ENCODE data around the gene ABCA4. TPM values are rescaled to one million over a fixed set of nuclear protein-coding genes. Genes with fewer than 3 reads are reported as not detected.

The ABCA4 gene
- total RNA-seq, 5 donors from 2014 or later (not counting 1 experiment from before 2014, with no cell fraction given), result not detected

GRCh38 chr1:93976711-93977597 lies 144.0 kb downstream of the ABCA4 start:
- DNase-seq, result no peak
- Histone ChIP-seq H3K27me3 (replicated peaks in 1 of 2; ENCODE audit: control insufficient read depth in 2 of 2, extremely low read depth in 1 of 2, insufficient read depth in 2 of 2, low read length in 1 of 2) (no peaks in the 10 kb centered on the region), H3K9me3 (no peaks in the 10 kb centered on the region), H3K36me3 (ENCODE audit: control insufficient read depth in 2 of 2, extremely low read depth in 1 of 2, insufficient read depth in 1 of 2, low read length in 1 of 2) (no peaks in the 10 kb centered on the region), H3K4me1 (ENCODE audit: control insufficient read depth in 1 of 2, extremely low read depth in 1 of 2, insufficient read depth in 2 of 2, low read length in 2 of 2) (no peaks in the 10 kb centered on the region), H3K27ac (ENCODE audit: low read length) (no peak overlapping the region), H3K4me3 (ENCODE audit: control insufficient read depth in 1 of 2, extremely low read depth in 1 of 2, low read length in 1 of 2) (no peak overlapping the region)
- no peak overlapping the region for H3K4me3 Mint-ChIP-seq
- ChIA-PET CTCF (no interaction called here), POLR2A (no interaction called here)
- H3K27ac Mint-ChIP-seq, result no peak overlapping the region
- H3K36me3 Mint-ChIP-seq, result no peaks in the 10 kb centered on the region
- no peak for ATAC-seq (replicated peaks in 1 of 4)
- H3K4me1 Mint-ChIP-seq, result no peaks in the 10 kb centered on the region
- H3K27me3 Mint-ChIP-seq, result peaks cover 0 to 10% of the 10 kb centered on the region in 2 donors
- H3K9me3 Mint-ChIP-seq, result no peaks in the 10 kb centered on the region

- Mint-ChIP-seq H3K4me3 (no peak overlapping the region), H3K9me3 (no peaks in the 10 kb centered on the region), H3K27me3 (peaks cover 0 to 10% of the 10 kb centered on the region in 2 donors), H3K36me3 (no peaks in the 10 kb centered on the region), H3K4me1 (no peaks in the 10 kb centered on the region), H3K27ac (no peak overlapping the region)
- no peak for ATAC-seq (replicated peaks in 1 of 4)
- POLR2A ChIA-PET, result no interaction called here
- no CpG with 5 or more reads among the region's 2 CpGs for WGBS (ENCODE audit: insufficient coverage)
- Histone ChIP-seq H3K4me1 (ENCODE audit: control insufficient read depth in 1 of 2, extremely low read depth in 1 of 2, insufficient read depth in 2 of 2, low read length in 2 of 2) (no peaks in the 10 kb centered on the region), H3K4me3 (ENCODE audit: control insufficient read depth in 1 of 2, extremely low read depth in 1 of 2, low read length in 1 of 2) (no peak overlapping the region), H3K27me3 (replicated peaks in 1 of 2; ENCODE audit: control insufficient read depth in 2 of 2, extremely low read depth in 1 of 2, insufficient read depth in 2 of 2, low read length in 1 of 2) (no peaks in the 10 kb centered on the region), H3K9me3 (no peaks in the 10 kb centered on the region), H3K36me3 (ENCODE audit: control insufficient read depth in 2 of 2, extremely low read depth in 1 of 2, insufficient read depth in 1 of 2, low read length in 1 of 2) (no peaks in the 10 kb centered on the region), H3K27ac (ENCODE audit: low read length) (no peak overlapping the region)
- DNase-seq, result no peak
- CTCF ChIA-PET, result no interaction called here
Measured at GRCh38 chr1:93976291-93976690, 144.7 kb downstream of the ABCA4 start.

- H3K4me1 Mint-ChIP-seq, result no peaks in the 10 kb centered on the region
- WGBS (ENCODE audit: insufficient coverage), result no CpG with 5 or more reads among the region's 2 CpGs
Measured at GRCh38 chr1:93972341-93972740, 148.6 kb downstream of the ABCA4 start.

GRCh38 chr1:93969887-93970286 lies 151.1 kb downstream of the ABCA4 start:
- Histone ChIP-seq H3K27ac (ENCODE audit: low read length) (no peak overlapping the region), H3K4me3 (ENCODE audit: control insufficient read depth in 1 of 2, extremely low read depth in 1 of 2, low read length in 1 of 2) (no peak overlapping the region), H3K9me3 (no peaks in the 10 kb centered on the region), H3K36me3 (ENCODE audit: control insufficient read depth in 2 of 2, extremely low read depth in 1 of 2, insufficient read depth in 1 of 2, low read length in 1 of 2) (no peaks in the 10 kb centered on the region), H3K27me3 (replicated peaks in 1 of 2; ENCODE audit: control insufficient read depth in 2 of 2, extremely low read depth in 1 of 2, insufficient read depth in 2 of 2, low read length in 1 of 2) (no peaks in the 10 kb centered on the region), H3K4me1 (ENCODE audit: control insufficient read depth in 1 of 2, extremely low read depth in 1 of 2, insufficient read depth in 2 of 2, low read length in 2 of 2) (no peaks in the 10 kb centered on the region)
- Mint-ChIP-seq H3K27me3 (peaks cover 0 to 7% of the 10 kb centered on the region in 2 donors), H3K36me3 (no peaks in the 10 kb centered on the region), H3K4me3 (no peak overlapping the region), H3K9me3 (no peaks in the 10 kb centered on the region), H3K27ac (no peak overlapping the region), H3K4me1 (no peaks in the 10 kb centered on the region)
- ChIA-PET CTCF (no interaction called here), POLR2A (no interaction called here)
- 50% methylated on average over 1 of the region's 3 CpGs for WGBS (ENCODE audit: insufficient coverage)
- ATAC-seq (replicated peaks in 1 of 4), result no peak
- no peak for DNase-seq

More at GRCh38 chr1:93972341-93972740, 148.6 kb downstream of the ABCA4 start:
- ATAC-seq (replicated peaks in 1 of 4) (no peak), DNase-seq (no peak)
- Histone ChIP-seq H3K27me3 (replicated peaks in 1 of 2; ENCODE audit: control insufficient read depth in 2 of 2, extremely low read depth in 1 of 2, insufficient read depth in 2 of 2, low read length in 1 of 2) (no peaks in the 10 kb centered on the region), H3K9me3 (no peaks in the 10 kb centered on the region), H3K4me1 (ENCODE audit: control insufficient read depth in 1 of 2, extremely low read depth in 1 of 2, insufficient read depth in 2 of 2, low read length in 2 of 2) (no peaks in the 10 kb centered on the region), H3K4me3 (ENCODE audit: control insufficient read depth in 1 of 2, extremely low read depth in 1 of 2, low read length in 1 of 2) (no peak overlapping the region), H3K36me3 (ENCODE audit: control insufficient read depth in 2 of 2, extremely low read depth in 1 of 2, insufficient read depth in 1 of 2, low read length in 1 of 2) (no peaks in the 10 kb centered on the region), H3K27ac (ENCODE audit: low read length) (no peak overlapping the region)
- POLR2A ChIA-PET, result interaction anchor here (0.6 to 0.7 kb wide), 2 partner anchors 23 to 216 kb away, joined by 3 to 5 read pairs; no protein-coding TSS in a partner anchor
- Mint-ChIP-seq H3K36me3 (no peaks in the 10 kb centered on the region), H3K9me3 (no peaks in the 10 kb centered on the region), H3K4me3 (no peak overlapping the region), H3K27me3 (peaks cover 0 to 7% of the 10 kb centered on the region in 2 donors), H3K27ac (no peak overlapping the region)
- CTCF ChIA-PET, result interaction anchor here in 1 of 2 donors (1.1 kb wide), 1 partner anchor 9 kb away, joined by 6 read pairs; no protein-coding TSS in a partner anchor

GRCh38 chr1:93969371-93969770 lies 151.6 kb downstream of the ABCA4 start:
- H3K4me3 Mint-ChIP-seq, result no peak overlapping the region
- no peaks in the 10 kb centered on the region for H3K27me3 ChIP-seq (replicated peaks in 1 of 2; ENCODE audit: control insufficient read depth in 2 of 2, extremely low read depth in 1 of 2, insufficient read depth in 2 of 2, low read length in 1 of 2)
- H3K9me3 Mint-ChIP-seq, result no peaks in the 10 kb centered on the region
- CTCF ChIA-PET, result no interaction called here
- no peak for DNase-seq
- POLR2A ChIA-PET, result no interaction called here
- peaks cover 0 to 7% of the 10 kb centered on the region in 2 donors for H3K27me3 Mint-ChIP-seq
- no peak overlapping the region for H3K27ac ChIP-seq (ENCODE audit: low read length)
- no CpG with 5 or more reads among the region's 2 CpGs for WGBS (ENCODE audit: insufficient coverage)
- no peak for ATAC-seq (replicated peaks in 1 of 4)
- no peaks in the 10 kb centered on the region for H3K36me3 Mint-ChIP-seq
- no peaks in the 10 kb centered on the region for H3K4me1 Mint-ChIP-seq
- H3K36me3 ChIP-seq (ENCODE audit: control insufficient read depth in 2 of 2, extremely low read depth in 1 of 2, insufficient read depth in 1 of 2, low read length in 1 of 2), result no peaks in the 10 kb centered on the region
- no peak overlapping the region for H3K27ac Mint-ChIP-seq
- no peaks in the 10 kb centered on the region for H3K9me3 ChIP-seq
- H3K4me3 ChIP-seq (ENCODE audit: control insufficient read depth in 1 of 2, extremely low read depth in 1 of 2, low read length in 1 of 2), result no peak overlapping the region
- no peaks in the 10 kb centered on the region for H3K4me1 ChIP-seq (ENCODE audit: control insufficient read depth in 1 of 2, extremely low read depth in 1 of 2, insufficient read depth in 2 of 2, low read length in 2 of 2)

- WGBS (ENCODE audit: insufficient coverage), result 96% methylated on average over 3 of the region's 3 CpGs
- ATAC-seq (replicated peaks in 1 of 4), result no peak
- POLR2A ChIA-PET, result interaction anchor here in 1 of 2 donors (0.5 kb wide), 1 partner anchor 36 kb away, joined by 4 read pairs; no protein-coding TSS in a partner anchor
- Mint-ChIP-seq H3K27me3 (peaks cover 0 to 10% of the 10 kb centered on the region in 2 donors), H3K36me3 (no peaks in the 10 kb centered on the region), H3K9me3 (no peaks in the 10 kb centered on the region), H3K4me1 (no peaks in the 10 kb centered on the region), H3K27ac (no peak overlapping the region), H3K4me3 (no peak overlapping the region)
- H3K4me1 ChIP-seq (ENCODE audit: control insufficient read depth in 1 of 2, extremely low read depth in 1 of 2, insufficient read depth in 2 of 2, low read length in 2 of 2), result no peaks in the 10 kb centered on the region
- no peak overlapping the region for H3K27ac ChIP-seq (ENCODE audit: low read length)
- no peaks in the 10 kb centered on the region for H3K9me3 ChIP-seq
- CTCF ChIA-PET, result no interaction called here
- no peaks in the 10 kb centered on the region for H3K27me3 ChIP-seq (replicated peaks in 1 of 2; ENCODE audit: control insufficient read depth in 2 of 2, extremely low read depth in 1 of 2, insufficient read depth in 2 of 2, low read length in 1 of 2)
- no peak for DNase-seq
- no peak overlapping the region for H3K4me3 ChIP-seq (ENCODE audit: control insufficient read depth in 1 of 2, extremely low read depth in 1 of 2, low read length in 1 of 2)
- no peaks in the 10 kb centered on the region for H3K36me3 ChIP-seq (ENCODE audit: control insufficient read depth in 2 of 2, extremely low read depth in 1 of 2, insufficient read depth in 1 of 2, low read length in 1 of 2)
Measured at GRCh38 chr1:93967306-93967705, 153.6 kb downstream of the ABCA4 start.

All from T-cell (primary cell).